Measurements from ENCODE around the gene NR3C1. TPM values are rescaled to one million over a fixed set of nuclear protein-coding genes. Genes with fewer than 3 reads are reported as not detected.

The NR3C1 gene
- total RNA-seq, 2 donors from 2014 or later = 30.3 to 38.9 TPM

- H3K4me3 ChIP-seq = no peak overlapping the region
- H3K36me3 ChIP-seq = no peaks in the 10 kb centered on the region
- peaks cover 0 to 50% of the 10 kb centered on the region in 2 donors for H3K4me1 ChIP-seq
- no peak for DNase-seq (ENCODE audit: low spot score)
- no peaks in the 10 kb centered on the region for H3K27me3 ChIP-seq
- H3K27ac ChIP-seq = no peak overlapping the region
- H3K9me3 ChIP-seq = no peaks in the 10 kb centered on the region
- TF ChIP-seq CTCF (IDR thresholded peaks at IDR 0.05) = no peak
These were observed 85.2 kb downstream of the NR3C1 start for GRCh38 chr5:143318270-143318669.

- Histone ChIP-seq H3K27me3 (no peaks in the 10 kb centered on the region), H3K4me1 (peaks cover 0 to 50% of the 10 kb centered on the region in 2 donors), H3K9me3 (no peaks in the 10 kb centered on the region), H3K4me3 (no peak overlapping the region), H3K27ac (no peak overlapping the region), H3K36me3 (peaks cover 3% of the 10 kb centered on the region)
- no peak for DNase-seq (ENCODE audit: low spot score)
- TF ChIP-seq CTCF (IDR thresholded peaks at IDR 0.05) = no peak
These were observed 86.4 kb downstream of the NR3C1 start for GRCh38 chr5:143316844-143317631.

- no peak overlapping the region for H3K4me3 ChIP-seq
- H3K36me3 ChIP-seq = peaks cover 10% of the 10 kb centered on the region
- H3K27ac ChIP-seq = no peak overlapping the region
- TF ChIP-seq CTCF (IDR thresholded peaks at IDR 0.05) = no peak
- DNase-seq (ENCODE audit: low spot score) = no peak
- H3K27me3 ChIP-seq = no peaks in the 10 kb centered on the region
- H3K9me3 ChIP-seq = no peaks in the 10 kb centered on the region
- peaks cover 0 to 50% of the 10 kb centered on the region in 2 donors for H3K4me1 ChIP-seq
These were observed 87.1 kb downstream of the NR3C1 start for GRCh38 chr5:143316337-143316736.

GRCh38 chr5:143315929-143316328 lies 87.6 kb downstream of the NR3C1 start:
- DNase-seq (ENCODE audit: low spot score) = no peak
- Histone ChIP-seq H3K9me3 (no peaks in the 10 kb centered on the region), H3K27ac (no peak overlapping the region), H3K4me3 (no peak overlapping the region), H3K27me3 (no peaks in the 10 kb centered on the region), H3K4me1 (peaks cover 0 to 50% of the 10 kb centered on the region in 2 donors), H3K36me3 (peaks cover 10% of the 10 kb centered on the region)
- no peak for TF ChIP-seq CTCF (IDR thresholded peaks at IDR 0.05)

GRCh38 chr5:143315214-143315613 lies 88.3 kb downstream of the NR3C1 start:
- Histone ChIP-seq H3K36me3 (peaks cover 10% of the 10 kb centered on the region), H3K4me3 (no peak overlapping the region), H3K27me3 (no peaks in the 10 kb centered on the region), H3K4me1 (peaks cover 0 to 50% of the 10 kb centered on the region in 2 donors), H3K27ac (no peak overlapping the region), H3K9me3 (no peaks in the 10 kb centered on the region)
- no peak for TF ChIP-seq CTCF (IDR thresholded peaks at IDR 0.05)
- no peak for DNase-seq (ENCODE audit: low spot score)

- no peaks in the 10 kb centered on the region for H3K9me3 ChIP-seq
- H3K27ac ChIP-seq = no peak overlapping the region
- peaks cover 0 to 48% of the 10 kb centered on the region in 2 donors for H3K4me1 ChIP-seq
- no peaks in the 10 kb centered on the region for H3K27me3 ChIP-seq
- DNase-seq (ENCODE audit: low spot score) = no peak
- peaks cover 12% of the 10 kb centered on the region for H3K36me3 ChIP-seq
- TF ChIP-seq CTCF (IDR thresholded peaks at IDR 0.05) = no peak
- H3K4me3 ChIP-seq = no peak overlapping the region
These were observed 88.8 kb downstream of the NR3C1 start for GRCh38 chr5:143314659-143315058.
